SU-DHL-6 (cell line): ENCODE results near the gene SNCB.

Source experiments
- H2AFZ ChIP-seq: fragments of 200-600 bp; sonication (generic); 2 replicates; pipeline ENCODE4 v1.6.1; 2014; ENCODE audit warnings: low read depth, mild to moderate bottlenecking, moderate library complexity, mixed read lengths, antibody characterized with exemption, low read length; ENCODE audit not compliant: severe bottlenecking
- H3F3A ChIP-seq: fragments of 200-600 bp; shearing (Covaris generic); 2 replicates; pipeline ENCODE4 v1.6.0; 2016; ENCODE audit warnings: antibody characterized with exemption, mild to moderate bottlenecking; ENCODE audit not compliant: insufficient read depth
- H3K27ac ChIP-seq: fragments of 200-600 bp; sonication (generic); 2 replicates; pipeline ENCODE4 v1.5.1; 2016; ENCODE audit warnings: low read depth, mild to moderate bottlenecking, low read length, moderate library complexity, mixed read lengths
- H3K27me3 ChIP-seq: fragments of 200-600 bp; sonication (generic), shearing (Covaris generic); 2 replicates; pipeline ENCODE4 v1.6.0; 2014; ENCODE audit warnings: mild to moderate bottlenecking, low read length
- H3K36me3 ChIP-seq: fragments of 200-600 bp; sonication (generic); 2 replicates; pipeline ENCODE4 v1.6.1; 2014; ENCODE audit warnings: mild to moderate bottlenecking, low read length, mixed read lengths
- H3K4me2 ChIP-seq: fragments of 300-600, 200-600 bp; shearing (Covaris generic), sonication (generic); 2 replicates; pipeline ENCODE4 v1.6.0; 2014; ENCODE audit warnings: low read length, low read depth, mild to moderate bottlenecking; ENCODE audit not compliant: poor library complexity, severe bottlenecking
- H3K4me3 ChIP-seq: fragments of 200-600 bp; sonication (generic); 2 replicates; pipeline ENCODE4 v1.5.1; 2014; ENCODE audit warnings: antibody characterized with exemption, low read length, mild to moderate bottlenecking, mixed read lengths; ENCODE audit not compliant: insufficient read depth, poor library complexity, severe bottlenecking
- H3K79me2 ChIP-seq: fragments of 200-600 bp; sonication (generic); 2 replicates; pipeline ENCODE4 v1.6.1; 2014; ENCODE audit warnings: mild to moderate bottlenecking, low read length, moderate library complexity; ENCODE audit not compliant: insufficient read depth
- H3K9ac ChIP-seq: fragments of 200-600 bp; sonication (generic); 2 replicates; pipeline ENCODE4 v1.7.0; 2014; ENCODE audit warnings: mild to moderate bottlenecking, low read length
- H3K9me2 ChIP-seq: fragments of 200-600 bp; sonication (generic); replicated peaks from 2 replicates; pipeline ENCODE4 v1.6.1; 2014; ENCODE audit warnings: low read length; ENCODE audit not compliant: insufficient read depth
- H3K9me3 ChIP-seq: fragments of 200-600 bp; sonication (generic); 2 replicates; pipeline ENCODE4 v1.6.1; 2014; ENCODE audit warnings: low read length, mixed read lengths; ENCODE audit not compliant: insufficient read depth
- H4K20me1 ChIP-seq: fragments of 200-600 bp; sonication (generic); 2 replicates; pipeline ENCODE4 v1.6.1; 2014; ENCODE audit warnings: low read depth, mild to moderate bottlenecking, antibody characterized with exemption, low read length, moderate library complexity, mixed read lengths
- EZH2phosphoT487 ChIP-seq: fragments of 200-600 bp; sonication (generic), shearing (Covaris generic); conservative IDR thresholded peaks from 2 replicates; pipeline ENCODE4 v1.6.1; 2018; ENCODE audit warnings: mild to moderate bottlenecking, antibody characterized with exemption, low read length, moderate library complexity, mixed read lengths
- TF ChIP-seq, protein P1 (sequence below): fragments of 200-600 bp; sonication (generic); IDR thresholded peaks from one replicate; pipeline ENCODE4 v1.5.1; 2017; ENCODE audit warnings: antibody characterized with exemption, mild to moderate bottlenecking, low read length, moderate library complexity; ENCODE audit not compliant: insufficient read depth, poor library complexity, severe bottlenecking

SNCB gene

GRCh38 chr5:176647843-176648473 lies 17.6 kb upstream of the SNCB start:
- Histone ChIP-seq H3K27ac (no peak overlapping the region), H3F3A (0 out of 2 replicates have a peak, but pooled peaks cover 4% of the 10 kb centered on the region)

GRCh38 chr5:176647030-176647842 lies 16.9 kb upstream of the SNCB start, which contains the start of gene TSPAN17:
Gene TSPAN17, plus strand, starts transcription at chr5:176647484. Its CDS starts 132 bp downstream, at chr5:176647616.
- Histone ChIP-seq H3K4me2 (peak within 1 kb of the TSS; percentile 82), H3K27ac (no peak within 1 kb of the TSS), H4K20me1 (no peaks in the 10 kb centered on the region), H2AFZ (peak within 1 kb of the TSS; percentile 94), H3K9me3 (no peaks in the 10 kb centered on the region), H3K9me2 (no peaks in the 10 kb centered on the region), H3K4me3 (peak within 1 kb of the TSS; percentile 59), H3F3A (0 out of 2 replicates have a peak, but pooled peaks cover 4% of the 10 kb centered on the region), H3K9ac (peak within 1 kb of the TSS; percentile 62), H3K36me3 (no peaks in the 10 kb centered on the region), H3K27me3 (no peaks in the 10 kb centered on the region), H3K79me2 (no peaks in the 10 kb centered on the region)
- no peak for TF ChIP-seq EZH2phosphoT487
- TF ChIP-seq, protein P1, sequence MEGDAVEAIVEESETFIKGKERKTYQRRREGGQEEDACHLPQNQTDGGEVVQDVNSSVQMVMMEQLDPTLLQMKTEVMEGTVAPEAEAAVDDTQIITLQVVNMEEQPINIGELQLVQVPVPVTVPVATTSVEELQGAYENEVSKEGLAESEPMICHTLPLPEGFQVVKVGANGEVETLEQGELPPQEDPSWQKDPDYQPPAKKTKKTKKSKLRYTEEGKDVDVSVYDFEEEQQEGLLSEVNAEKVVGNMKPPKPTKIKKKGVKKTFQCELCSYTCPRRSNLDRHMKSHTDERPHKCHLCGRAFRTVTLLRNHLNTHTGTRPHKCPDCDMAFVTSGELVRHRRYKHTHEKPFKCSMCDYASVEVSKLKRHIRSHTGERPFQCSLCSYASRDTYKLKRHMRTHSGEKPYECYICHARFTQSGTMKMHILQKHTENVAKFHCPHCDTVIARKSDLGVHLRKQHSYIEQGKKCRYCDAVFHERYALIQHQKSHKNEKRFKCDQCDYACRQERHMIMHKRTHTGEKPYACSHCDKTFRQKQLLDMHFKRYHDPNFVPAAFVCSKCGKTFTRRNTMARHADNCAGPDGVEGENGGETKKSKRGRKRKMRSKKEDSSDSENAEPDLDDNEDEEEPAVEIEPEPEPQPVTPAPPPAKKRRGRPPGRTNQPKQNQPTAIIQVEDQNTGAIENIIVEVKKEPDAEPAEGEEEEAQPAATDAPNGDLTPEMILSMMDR = no peak

More at GRCh38 chr5:176647843-176648473, 17.6 kb upstream of the SNCB start:
- Histone ChIP-seq H3K9me3 (no peaks in the 10 kb centered on the region), H3K9ac (peak overlapping the region; percentile 62), H3K27me3 (no peaks in the 10 kb centered on the region), H3K4me3 (peak overlapping the region; percentile 59), H3K79me2 (no peaks in the 10 kb centered on the region), H3K9me2 (no peaks in the 10 kb centered on the region), H4K20me1 (no peaks in the 10 kb centered on the region), H2AFZ (peak overlapping the region; percentile 94), H3K36me3 (no peaks in the 10 kb centered on the region), H3K4me2 (peak overlapping the region; percentile 82)
- TF ChIP-seq, protein P1 = no peak
- TF ChIP-seq EZH2phosphoT487 = no peak

DNA sequence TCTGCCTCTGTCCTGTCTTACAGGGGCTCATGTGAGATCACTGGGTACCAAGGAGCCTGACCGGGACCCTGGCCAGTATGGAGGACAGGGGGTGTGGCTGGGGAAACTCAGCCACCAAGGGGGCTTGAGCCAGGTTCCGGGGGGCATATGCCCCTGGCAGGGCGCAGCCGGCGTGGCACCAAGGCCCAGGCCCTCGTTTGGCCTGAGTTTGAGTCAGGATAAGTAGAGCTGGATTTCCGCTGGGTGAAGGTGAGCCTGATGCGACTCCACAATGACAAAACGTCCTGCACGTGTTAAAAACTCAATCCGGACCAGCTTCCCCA lies 16.3 kb upstream of the SNCB start:
- Histone ChIP-seq H3K79me2 (no peaks in the 10 kb centered on the region), H3K36me3 (no peaks in the 10 kb centered on the region), H3K9me2 (no peaks in the 10 kb centered on the region), H3K9me3 (no peaks in the 10 kb centered on the region), H3F3A (0 out of 2 replicates have a peak, but pooled peaks cover 4% of the 10 kb centered on the region), H4K20me1 (no peaks in the 10 kb centered on the region), H3K4me2 (peak overlapping the region; percentile 82), H3K27me3 (no peaks in the 10 kb centered on the region), H3K27ac (no peak overlapping the region), H3K9ac (peak overlapping the region; percentile 51), H3K4me3 (peak overlapping the region; percentile 29), H2AFZ (peak overlapping the region; percentile 75)
- TF ChIP-seq, protein P1 = no peak
- no peak for TF ChIP-seq EZH2phosphoT487
